ENCODE data around the gene GRIPAP1. TPM values are rescaled to one million over a fixed set of nuclear protein-coding genes. Genes with fewer than 3 reads are reported as not detected.

GRIPAP1 gene
- total RNA-seq, 4 donors from 2014 or later, result 42.5 to 76.2 (median 58.6) TPM

DNA sequence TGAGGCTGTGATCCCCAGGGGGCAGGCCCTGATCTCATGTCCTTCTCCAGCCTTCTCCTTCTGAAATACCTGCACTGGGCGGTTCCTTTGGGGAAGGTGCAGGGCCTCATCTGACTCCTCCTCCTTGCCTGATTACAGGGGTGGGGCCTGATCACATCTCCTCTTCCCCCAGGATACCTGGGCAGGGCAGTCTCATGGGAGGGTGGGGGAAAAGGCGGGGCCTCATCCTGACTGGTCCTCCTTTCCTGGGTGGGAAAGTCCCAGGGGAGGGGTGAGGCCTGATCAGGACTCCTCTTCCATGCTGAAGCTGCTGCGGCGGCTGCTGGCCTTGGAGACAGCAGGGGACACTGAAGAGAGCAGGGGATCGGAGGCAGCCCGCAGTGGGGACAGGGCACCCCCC is 27.8 kb upstream of the GRIPAP1 start:
- no peak overlapping the region for H3K27ac ChIP-seq
- no peak for DNase-seq (ENCODE audit: low spot score in 2 of 2)
- H3K4me3 ChIP-seq, result no peak overlapping the region
- no peaks in the 10 kb centered on the region for H3K9me3 ChIP-seq
- H3K4me1 ChIP-seq, result peaks cover 0 to 3% (median 0%) of the 10 kb centered on the region in 4 donors
- 81% methylated on average over 6 of the region's 6 CpGs; no CpG with 5 or more reads in 1 of the 2 donors for WGBS, 2 donors
- H3K36me3 ChIP-seq, result peaks cover 0 to 61% (median 0%) of the 10 kb centered on the region in 3 donors
- no peaks in the 10 kb centered on the region for H3K27me3 ChIP-seq
- TF ChIP-seq POLR2A (IDR thresholded peaks at IDR 0.05) (no peak), EP300 (IDR thresholded peaks at IDR 0.05) (no peak)
- TF ChIP-seq, protein P1, sequence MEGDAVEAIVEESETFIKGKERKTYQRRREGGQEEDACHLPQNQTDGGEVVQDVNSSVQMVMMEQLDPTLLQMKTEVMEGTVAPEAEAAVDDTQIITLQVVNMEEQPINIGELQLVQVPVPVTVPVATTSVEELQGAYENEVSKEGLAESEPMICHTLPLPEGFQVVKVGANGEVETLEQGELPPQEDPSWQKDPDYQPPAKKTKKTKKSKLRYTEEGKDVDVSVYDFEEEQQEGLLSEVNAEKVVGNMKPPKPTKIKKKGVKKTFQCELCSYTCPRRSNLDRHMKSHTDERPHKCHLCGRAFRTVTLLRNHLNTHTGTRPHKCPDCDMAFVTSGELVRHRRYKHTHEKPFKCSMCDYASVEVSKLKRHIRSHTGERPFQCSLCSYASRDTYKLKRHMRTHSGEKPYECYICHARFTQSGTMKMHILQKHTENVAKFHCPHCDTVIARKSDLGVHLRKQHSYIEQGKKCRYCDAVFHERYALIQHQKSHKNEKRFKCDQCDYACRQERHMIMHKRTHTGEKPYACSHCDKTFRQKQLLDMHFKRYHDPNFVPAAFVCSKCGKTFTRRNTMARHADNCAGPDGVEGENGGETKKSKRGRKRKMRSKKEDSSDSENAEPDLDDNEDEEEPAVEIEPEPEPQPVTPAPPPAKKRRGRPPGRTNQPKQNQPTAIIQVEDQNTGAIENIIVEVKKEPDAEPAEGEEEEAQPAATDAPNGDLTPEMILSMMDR (IDR thresholded peaks at IDR 0.05), result no peak

DNA sequence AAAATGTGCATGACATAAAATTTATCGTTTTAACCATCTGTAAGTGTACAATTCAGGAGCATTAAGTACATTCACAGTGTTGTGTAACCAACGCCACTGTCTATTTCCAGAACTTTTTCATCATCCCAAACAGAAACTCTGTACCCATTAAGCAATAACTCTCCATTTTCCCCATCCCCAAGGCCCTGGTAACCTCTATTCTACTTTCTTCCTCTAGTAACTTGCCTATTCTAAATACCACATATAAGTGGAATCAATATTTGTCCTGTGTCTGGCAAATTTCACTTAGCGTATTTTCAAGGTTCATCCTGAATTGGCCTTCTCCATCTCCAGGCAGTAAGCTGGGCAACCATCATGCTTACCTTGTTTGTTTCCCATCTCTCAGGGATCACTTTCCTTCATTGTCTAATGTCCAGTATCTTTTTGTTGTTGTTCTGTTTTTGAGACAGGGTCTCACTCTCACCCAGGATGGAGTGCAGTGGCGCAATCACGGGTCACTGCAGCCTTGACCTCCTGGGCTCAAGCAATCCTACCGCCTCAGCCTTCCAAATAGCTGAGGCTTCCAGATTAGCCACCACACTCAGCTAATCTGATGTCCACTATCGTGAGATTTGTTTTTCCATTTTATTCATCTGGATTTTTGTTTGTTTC is 17.7 kb upstream of the GRIPAP1 start:
- H3K9me3 ChIP-seq, result no peaks in the 10 kb centered on the region
- DNase-seq (ENCODE audit: low spot score in 2 of 2), result no peak
- 84 to 86% methylated on average over 7 of the region's 7 CpGs for WGBS, 2 donors
- no peak overlapping the region for H3K4me3 ChIP-seq
- H3K27ac ChIP-seq, result no peak overlapping the region
- no peaks in the 10 kb centered on the region for H3K4me1 ChIP-seq
- peaks cover 0 to 4% (median 0%) of the 10 kb centered on the region in 3 donors for H3K36me3 ChIP-seq
- no peaks in the 10 kb centered on the region for H3K27me3 ChIP-seq
- TF ChIP-seq POLR2A (IDR thresholded peaks at IDR 0.05) (no peak), EP300 (IDR thresholded peaks at IDR 0.05) (no peak)
- TF ChIP-seq, protein P1 (IDR thresholded peaks at IDR 0.05), result no peak

DNA sequence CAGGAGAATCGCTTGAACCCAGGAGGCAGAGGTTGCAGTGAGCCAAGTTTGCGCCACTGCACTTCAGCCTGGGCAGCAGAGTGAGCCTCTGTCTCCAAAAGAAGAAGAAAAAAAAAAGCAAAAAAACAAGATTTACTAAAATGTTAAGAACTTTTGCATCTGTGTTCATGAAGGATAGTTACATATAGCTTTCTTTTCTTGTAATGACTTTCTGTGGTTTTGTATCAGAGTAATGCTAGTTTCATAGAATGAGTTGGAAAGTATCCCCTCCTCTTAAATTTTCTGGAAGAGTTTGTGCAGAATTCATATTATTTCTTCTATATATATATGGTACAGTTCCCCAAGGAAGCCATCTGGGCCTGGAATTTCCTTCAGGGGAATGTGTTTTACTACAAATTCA is 17.0 kb upstream of the GRIPAP1 start:
- TF ChIP-seq POLR2A (IDR thresholded peaks at IDR 0.05) (no peak), EP300 (IDR thresholded peaks at IDR 0.05) (no peak)
- TF ChIP-seq, protein P1 (IDR thresholded peaks at IDR 0.05), result no peak
- Histone ChIP-seq H3K4me3 (no peak overlapping the region), H3K4me1 (no peaks in the 10 kb centered on the region), H3K36me3 (no peaks in the 10 kb centered on the region), H3K27me3 (no peaks in the 10 kb centered on the region), H3K9me3 (no peaks in the 10 kb centered on the region), H3K27ac (no peak overlapping the region)
- DNase-seq (ENCODE audit: low spot score in 2 of 2), result no peak
- 88 to 100% methylated on average over 2 of the region's 2 CpGs for WGBS, 2 donors

DNA sequence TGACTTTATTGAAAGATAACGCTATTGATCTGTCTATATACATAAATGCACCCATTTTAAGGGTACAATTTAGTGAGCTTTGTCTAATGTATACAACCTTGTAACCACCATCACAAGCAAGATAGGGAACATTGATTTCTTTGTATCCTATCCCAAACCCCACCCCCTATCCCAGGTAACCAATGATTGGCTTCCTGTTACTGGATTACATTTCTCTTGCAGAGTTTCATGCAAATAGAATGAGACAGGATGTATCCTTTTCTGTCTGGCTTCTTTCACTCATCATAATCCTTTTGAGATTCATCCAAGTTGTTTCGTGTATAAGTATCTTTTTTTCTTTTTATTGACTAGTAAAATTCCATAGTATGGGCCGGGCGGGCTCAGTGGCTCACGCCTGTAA is 1.6 kb upstream of the GRIPAP1 start:
- DNase-seq (ENCODE audit: low spot score in 2 of 2), result no peak
- Histone ChIP-seq H3K4me1 (peaks cover 0 to 9% (median 2%) of the 10 kb centered on the region in 4 donors), H3K27ac (no peak overlapping the region), H3K36me3 (no peaks in the 10 kb centered on the region), H3K9me3 (no peaks in the 10 kb centered on the region), H3K27me3 (no peaks in the 10 kb centered on the region), H3K4me3 (no peak overlapping the region)
- TF ChIP-seq, protein P1 (IDR thresholded peaks at IDR 0.05), result no peak
- no peak for TF ChIP-seq EP300 (IDR thresholded peaks at IDR 0.05)
- no peak for TF ChIP-seq POLR2A (IDR thresholded peaks at IDR 0.05)
- 83 to 88% methylated on average over 5 of the region's 5 CpGs for WGBS, 2 donors

DNA sequence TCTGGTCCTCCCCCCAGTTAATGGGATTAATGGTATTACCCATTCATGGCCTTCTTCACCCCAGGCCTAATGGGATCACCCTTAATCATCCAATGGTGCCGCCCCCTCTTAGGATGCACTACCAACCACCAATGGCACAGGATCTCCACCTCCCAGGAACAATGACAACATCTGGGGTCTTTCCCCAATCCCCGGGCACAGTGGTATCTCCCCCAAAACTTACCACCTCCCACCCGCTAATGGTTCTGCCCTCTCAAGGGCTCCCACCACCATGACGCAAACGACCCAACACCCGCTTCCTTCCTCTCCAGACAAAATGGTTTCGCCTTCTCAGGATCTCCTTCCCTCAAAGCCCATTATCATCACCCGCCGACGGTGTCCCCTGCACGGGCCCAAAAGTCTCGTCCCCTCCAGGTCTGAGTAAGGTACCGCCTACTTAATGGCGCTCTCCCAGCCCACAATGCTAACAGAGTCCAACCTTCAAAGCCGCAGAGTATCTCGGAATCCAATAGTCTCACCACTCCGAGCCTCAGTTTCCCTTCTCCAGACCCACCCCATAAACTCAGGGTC is 458 bp downstream of the GRIPAP1 start:
- Histone ChIP-seq H3K36me3 (peaks cover 0 to 19% (median 0%) of the 10 kb centered on the region in 3 donors), H3K27ac (peak overlapping the region; percentile 31 to 89 (median 78)), H3K4me3 (peak overlapping the region; percentile 39 to 72 (median 60)), H3K27me3 (no peaks in the 10 kb centered on the region), H3K9me3 (no peaks in the 10 kb centered on the region), H3K4me1 (peaks cover 0 to 14% (median 2%) of the 10 kb centered on the region in 4 donors)
- DNase-seq (ENCODE audit: low spot score in 2 of 2), result peak in 1 of 2 donors; percentile 5
- TF ChIP-seq EP300 (IDR thresholded peaks at IDR 0.05) (no peak), POLR2A (IDR thresholded peaks at IDR 0.05) (no peak)
- TF ChIP-seq, protein P1 (IDR thresholded peaks at IDR 0.05), result no peak
- WGBS, 2 donors, result 2 to 34% methylated on average over 17 of the region's 17 CpGs
